ENCODE results near the gene TPP2. TPM values are rescaled to one million over a fixed set of nuclear protein-coding genes. Genes with fewer than 3 reads are reported as not detected.

The TPP2 gene
- polyA plus RNA-seq, 1 donor from 2014 or later: 45.4 TPM

GRCh38 chr13:102550507-102550906, 46.3 kb upstream of the TPP2 start:
- Histone ChIP-seq H3K79me2 (replicated peaks; ENCODE audit: insufficient read depth, low read length) (no peaks in the 10 kb centered on the region), H3K9me3 (ENCODE audit: low read length) (no peaks in the 10 kb centered on the region), H3K9ac (ENCODE audit: low read length) (no peak overlapping the region), H3K4me2 (ENCODE audit: low read length) (no peak overlapping the region), H3F3A (ENCODE audit: insufficient read depth, low read length, poor library complexity, severe bottlenecking) (no peaks in the 10 kb centered on the region), H3K9me2 (ENCODE audit: insufficient read depth, low read length) (no peaks in the 10 kb centered on the region), H3K36me3 (ENCODE audit: insufficient read depth, low read length) (no peaks in the 10 kb centered on the region), H3K4me3 (ENCODE audit: low read length) (no peak overlapping the region), H2AFZ (ENCODE audit: low read depth, low read length) (no peak overlapping the region), H4K20me1 (ENCODE audit: insufficient read depth) (no peaks in the 10 kb centered on the region), H3K27me3 (ENCODE audit: insufficient read depth, low read depth, low read length) (no peaks in the 10 kb centered on the region), H3K27ac (ENCODE audit: low read length) (no peak overlapping the region)
- no peak for TF ChIP-seq MXI1 (conservative IDR thresholded peaks at IDR 0.05; ENCODE audit: poor library complexity, severe bottlenecking)
- no peak for TF ChIP-seq POLR2AphosphoS5 (IDR thresholded peaks at IDR 0.05)
- TF ChIP-seq, protein P1, sequence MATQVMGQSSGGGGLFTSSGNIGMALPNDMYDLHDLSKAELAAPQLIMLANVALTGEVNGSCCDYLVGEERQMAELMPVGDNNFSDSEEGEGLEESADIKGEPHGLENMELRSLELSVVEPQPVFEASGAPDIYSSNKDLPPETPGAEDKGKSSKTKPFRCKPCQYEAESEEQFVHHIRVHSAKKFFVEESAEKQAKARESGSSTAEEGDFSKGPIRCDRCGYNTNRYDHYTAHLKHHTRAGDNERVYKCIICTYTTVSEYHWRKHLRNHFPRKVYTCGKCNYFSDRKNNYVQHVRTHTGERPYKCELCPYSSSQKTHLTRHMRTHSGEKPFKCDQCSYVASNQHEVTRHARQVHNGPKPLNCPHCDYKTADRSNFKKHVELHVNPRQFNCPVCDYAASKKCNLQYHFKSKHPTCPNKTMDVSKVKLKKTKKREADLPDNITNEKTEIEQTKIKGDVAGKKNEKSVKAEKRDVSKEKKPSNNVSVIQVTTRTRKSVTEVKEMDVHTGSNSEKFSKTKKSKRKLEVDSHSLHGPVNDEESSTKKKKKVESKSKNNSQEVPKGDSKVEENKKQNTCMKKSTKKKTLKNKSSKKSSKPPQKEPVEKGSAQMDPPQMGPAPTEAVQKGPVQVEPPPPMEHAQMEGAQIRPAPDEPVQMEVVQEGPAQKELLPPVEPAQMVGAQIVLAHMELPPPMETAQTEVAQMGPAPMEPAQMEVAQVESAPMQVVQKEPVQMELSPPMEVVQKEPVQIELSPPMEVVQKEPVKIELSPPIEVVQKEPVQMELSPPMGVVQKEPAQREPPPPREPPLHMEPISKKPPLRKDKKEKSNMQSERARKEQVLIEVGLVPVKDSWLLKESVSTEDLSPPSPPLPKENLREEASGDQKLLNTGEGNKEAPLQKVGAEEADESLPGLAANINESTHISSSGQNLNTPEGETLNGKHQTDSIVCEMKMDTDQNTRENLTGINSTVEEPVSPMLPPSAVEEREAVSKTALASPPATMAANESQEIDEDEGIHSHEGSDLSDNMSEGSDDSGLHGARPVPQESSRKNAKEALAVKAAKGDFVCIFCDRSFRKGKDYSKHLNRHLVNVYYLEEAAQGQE (IDR thresholded peaks at IDR 0.05; ENCODE audit: borderline replicate concordance): no peak
- TF ChIP-seq EZH2 (IDR thresholded peaks at IDR 0.05; ENCODE audit: borderline replicate concordance, insufficient read depth, low read length, poor library complexity, severe bottlenecking): no peak
- no peak for TF ChIP-seq CTCF (IDR thresholded peaks at IDR 0.05; ENCODE audit: poor library complexity, severe bottlenecking)

GRCh38 chr13:102555914-102556553, 40.8 kb upstream of the TPP2 start:
- Histone ChIP-seq H3K4me3 (ENCODE audit: low read length) (no peak overlapping the region), H3K27ac (ENCODE audit: low read length) (no peak overlapping the region), H3K9ac (ENCODE audit: low read length) (no peak overlapping the region), H3K79me2 (replicated peaks; ENCODE audit: insufficient read depth, low read length) (no peaks in the 10 kb centered on the region), H3K36me3 (ENCODE audit: insufficient read depth, low read length) (no peaks in the 10 kb centered on the region), H4K20me1 (ENCODE audit: insufficient read depth) (no peaks in the 10 kb centered on the region), H2AFZ (ENCODE audit: low read depth, low read length) (no peak overlapping the region), H3K27me3 (ENCODE audit: insufficient read depth, low read depth, low read length) (no peaks in the 10 kb centered on the region), H3K9me3 (ENCODE audit: low read length) (no peaks in the 10 kb centered on the region), H3F3A (ENCODE audit: insufficient read depth, low read length, poor library complexity, severe bottlenecking) (no peaks in the 10 kb centered on the region), H3K4me2 (ENCODE audit: low read length) (no peak overlapping the region), H3K9me2 (ENCODE audit: insufficient read depth, low read length) (no peaks in the 10 kb centered on the region)
- TF ChIP-seq MXI1 (conservative IDR thresholded peaks at IDR 0.05; ENCODE audit: poor library complexity, severe bottlenecking) (no peak), TAF1 (IDR thresholded peaks at IDR 0.05; ENCODE audit: low read depth) (no peak), CTCF (IDR thresholded peaks at IDR 0.05; ENCODE audit: poor library complexity, severe bottlenecking) (peak; percentile 67), SMC3 (conservative IDR thresholded peaks at IDR 0.05; ENCODE audit: poor library complexity) (peak; percentile 71), EZH2 (IDR thresholded peaks at IDR 0.05; ENCODE audit: borderline replicate concordance, insufficient read depth, low read length, poor library complexity, severe bottlenecking) (no peak), RAD21 (conservative IDR thresholded peaks at IDR 0.05) (peak; percentile 73), POLR2AphosphoS5 (IDR thresholded peaks at IDR 0.05) (no peak)
- TF ChIP-seq, protein P1 (IDR thresholded peaks at IDR 0.05; ENCODE audit: borderline replicate concordance): no peak

All from neural cell (in vitro differentiated cells).